GM12878 (cell line): Measurements from ENCODE around the gene ANKRD44. TPM values are rescaled to one million over a fixed set of nuclear protein-coding genes. Genes with fewer than 3 reads are reported as not detected.

Experiments used
- BACH1 ChIP-seq: fragments of 450-650 bp; IDR thresholded peaks from 2 replicates; pipeline ENCODE4 v1.6.1; 2017; ENCODE audit warnings: mild to moderate bottlenecking, borderline replicate concordance
- FOXK2 ChIP-seq: fragments of 450-650 bp; IDR thresholded peaks from 2 replicates; pipeline ENCODE4 v1.6.1; 2017; ENCODE audit warnings: mild to moderate bottlenecking, moderate library complexity
- NBN ChIP-seq: fragments of 450-650 bp; IDR thresholded peaks from 2 replicates; pipeline ENCODE4 v1.6.1; 2016
- NRF1 ChIP-seq: conservative IDR thresholded peaks from 2 replicates; pipeline ENCODE4 v1.6.1; 2011; ENCODE audit warnings: mild to moderate bottlenecking, low read depth, low read length, improper control_type of control experiment
- RB1 ChIP-seq: fragments of 450-650 bp; formaldehyde crosslinking; IDR thresholded peaks from 2 replicates; pipeline ENCODE4 v1.6.1; 2017; ENCODE audit warnings: mild to moderate bottlenecking, borderline replicate concordance
- SIN3A ChIP-seq: IDR thresholded peaks from 2 replicates; pipeline ENCODE4 v1.6.1; 2012; ENCODE audit warnings: low read depth, low read length, improper control_type of control experiment
- SIX5 ChIP-seq: IDR thresholded peaks from 2 replicates; pipeline ENCODE4 v1.6.1; 2011; ENCODE audit warnings: mild to moderate bottlenecking, low read depth, low read length, moderate library complexity; ENCODE audit not compliant: severe bottlenecking
- polyA plus RNA-seq, 11 experiments: library from polyadenylated mRNA; depleted of rRNA in 4 of 11; unstranded in 6 of 11; stranded (reverse) in 5 of 11; fragments of >200 nt; fragmentation: Nextera tagmentation in 4 of 11; fragmentation: Illumina TruSeq in 1 of 11; extraction: Ambion mirVana in 4 of 11; extraction: Trizol in 1 of 11; gene quantifications; 1 replicate in 1 of 11; 2 replicates in 10 of 11; pipeline versions ENCODE4 v1.2.1 to v1.2.3, GENCODE V29; 2011 to 2016; ENCODE audit warnings: inconsistent platforms in 2 of 11, missing spikeins in 2 of 11, low read depth in 1 of 11
- total RNA-seq, 4 experiments: library from RNA; depleted of rRNA in 3 of 4; stranded (reverse); fragments of >200 nt in 3 of 4; fragmentation: Illumina TruSeq in 1 of 4; extraction: Trizol in 1 of 4; gene quantifications; 2 replicates each; pipeline versions ENCODE4 v1.2.1 to v1.2.3, GENCODE V29; 2013 to 2021
- TF ChIP-seq, protein P1 (sequence below): fragments of 450-650 bp; IDR thresholded peaks from 2 replicates; pipeline ENCODE4 v1.6.1; 2017; ENCODE audit warnings: antibody characterized with exemption, mild to moderate bottlenecking, moderate library complexity
- TF ChIP-seq, protein P2 (sequence below): fragments of 450-650 bp; IDR thresholded peaks from 2 replicates; pipeline ENCODE4 v1.6.1; 2016; ENCODE audit warnings: mild to moderate bottlenecking
- TF ChIP-seq, protein P3 (sequence below): fragments of 450-650 bp; IDR thresholded peaks from 2 replicates; pipeline ENCODE4 v1.6.1; 2016; ENCODE audit warnings: mild to moderate bottlenecking, moderate library complexity, borderline replicate concordance
- TF ChIP-seq, protein P4 (sequence below): fragments of 450-650 bp; IDR thresholded peaks from 2 replicates; pipeline ENCODE4 v1.6.1; 2016; ENCODE audit warnings: mild to moderate bottlenecking
- TF ChIP-seq, protein P5 (sequence below): IDR thresholded peaks from 2 replicates; pipeline ENCODE4 v1.6.1; 2012; ENCODE audit warnings: low read length, inconsistent platforms
- TF ChIP-seq, protein P6 (sequence below): fragments of 450-650 bp; IDR thresholded peaks from 2 replicates; pipeline ENCODE4 v1.6.1; 2017; ENCODE audit warnings: mild to moderate bottlenecking, low read depth, inconsistent platforms; ENCODE audit not compliant: poor library complexity, severe bottlenecking

The ANKRD44 gene
- total and polyA plus RNA-seq, 10 of the 15 experiments (the other 5 are each of a cell fraction or from before 2014, with no cell fraction given) = 19.1 to 99.1 (median 59.6) TPM

DNA sequence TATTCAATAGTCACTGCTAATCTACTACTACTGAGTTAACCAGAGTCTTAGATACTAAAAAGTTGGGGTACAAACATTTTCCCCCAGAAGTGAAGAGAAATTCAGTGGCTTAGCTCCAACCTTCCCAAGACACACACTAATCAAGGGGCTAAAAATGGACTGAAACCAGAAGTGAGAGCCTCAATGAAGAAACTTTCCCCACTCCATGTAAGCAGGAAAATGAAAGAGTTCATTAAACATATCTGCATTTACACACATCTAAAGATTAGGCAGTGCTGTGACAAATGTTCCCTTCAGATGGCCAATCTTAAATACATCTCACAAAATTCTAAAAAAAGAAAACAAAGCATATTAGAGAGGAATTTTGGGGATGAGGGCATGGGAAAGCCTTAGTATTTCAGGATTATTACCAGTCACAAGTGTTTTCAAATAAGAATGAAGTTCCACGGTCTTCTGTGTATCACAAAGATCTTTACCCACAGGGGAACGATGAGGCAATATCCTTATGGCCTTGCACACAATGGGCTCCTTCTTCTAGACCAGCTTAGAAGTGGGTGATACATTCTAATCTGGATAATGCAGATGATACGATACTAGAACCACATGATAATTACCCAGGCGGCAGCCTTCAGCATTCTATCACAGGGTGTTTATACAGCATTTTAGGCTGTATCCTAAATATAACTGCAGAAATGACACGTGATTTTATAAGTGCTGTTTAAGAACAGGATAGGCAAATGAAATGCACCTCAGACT is 17.1 kb downstream of the ANKRD44 start (continued):
- TF ChIP-seq, protein P1, sequence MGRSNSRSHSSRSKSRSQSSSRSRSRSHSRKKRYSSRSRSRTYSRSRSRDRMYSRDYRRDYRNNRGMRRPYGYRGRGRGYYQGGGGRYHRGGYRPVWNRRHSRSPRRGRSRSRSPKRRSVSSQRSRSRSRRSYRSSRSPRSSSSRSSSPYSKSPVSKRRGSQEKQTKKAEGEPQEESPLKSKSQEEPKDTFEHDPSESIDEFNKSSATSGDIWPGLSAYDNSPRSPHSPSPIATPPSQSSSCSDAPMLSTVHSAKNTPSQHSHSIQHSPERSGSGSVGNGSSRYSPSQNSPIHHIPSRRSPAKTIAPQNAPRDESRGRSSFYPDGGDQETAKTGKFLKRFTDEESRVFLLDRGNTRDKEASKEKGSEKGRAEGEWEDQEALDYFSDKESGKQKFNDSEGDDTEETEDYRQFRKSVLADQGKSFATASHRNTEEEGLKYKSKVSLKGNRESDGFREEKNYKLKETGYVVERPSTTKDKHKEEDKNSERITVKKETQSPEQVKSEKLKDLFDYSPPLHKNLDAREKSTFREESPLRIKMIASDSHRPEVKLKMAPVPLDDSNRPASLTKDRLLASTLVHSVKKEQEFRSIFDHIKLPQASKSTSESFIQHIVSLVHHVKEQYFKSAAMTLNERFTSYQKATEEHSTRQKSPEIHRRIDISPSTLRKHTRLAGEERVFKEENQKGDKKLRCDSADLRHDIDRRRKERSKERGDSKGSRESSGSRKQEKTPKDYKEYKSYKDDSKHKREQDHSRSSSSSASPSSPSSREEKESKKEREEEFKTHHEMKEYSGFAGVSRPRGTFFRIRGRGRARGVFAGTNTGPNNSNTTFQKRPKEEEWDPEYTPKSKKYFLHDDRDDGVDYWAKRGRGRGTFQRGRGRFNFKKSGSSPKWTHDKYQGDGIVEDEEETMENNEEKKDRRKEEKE = no peak
- TF ChIP-seq NRF1 (no peak), SIX5 (no peak), RB1 (no peak), FOXK2 (no peak), SIN3A (no peak), BACH1 (no peak), NBN (no peak)
- TF ChIP-seq, protein P2, sequence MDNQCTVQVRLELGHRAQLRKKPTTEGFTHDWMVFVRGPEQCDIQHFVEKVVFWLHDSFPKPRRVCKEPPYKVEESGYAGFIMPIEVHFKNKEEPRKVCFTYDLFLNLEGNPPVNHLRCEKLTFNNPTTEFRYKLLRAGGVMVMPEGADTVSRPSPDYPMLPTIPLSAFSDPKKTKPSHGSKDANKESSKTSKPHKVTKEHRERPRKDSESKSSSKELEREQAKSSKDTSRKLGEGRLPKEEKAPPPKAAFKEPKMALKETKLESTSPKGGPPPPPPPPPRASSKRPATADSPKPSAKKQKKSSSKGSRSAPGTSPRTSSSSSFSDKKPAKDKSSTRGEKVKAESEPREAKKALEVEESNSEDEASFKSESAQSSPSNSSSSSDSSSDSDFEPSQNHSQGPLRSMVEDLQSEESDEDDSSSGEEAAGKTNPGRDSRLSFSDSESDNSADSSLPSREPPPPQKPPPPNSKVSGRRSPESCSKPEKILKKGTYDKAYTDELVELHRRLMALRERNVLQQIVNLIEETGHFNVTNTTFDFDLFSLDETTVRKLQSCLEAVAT = no peak
- TF ChIP-seq, protein P3, sequence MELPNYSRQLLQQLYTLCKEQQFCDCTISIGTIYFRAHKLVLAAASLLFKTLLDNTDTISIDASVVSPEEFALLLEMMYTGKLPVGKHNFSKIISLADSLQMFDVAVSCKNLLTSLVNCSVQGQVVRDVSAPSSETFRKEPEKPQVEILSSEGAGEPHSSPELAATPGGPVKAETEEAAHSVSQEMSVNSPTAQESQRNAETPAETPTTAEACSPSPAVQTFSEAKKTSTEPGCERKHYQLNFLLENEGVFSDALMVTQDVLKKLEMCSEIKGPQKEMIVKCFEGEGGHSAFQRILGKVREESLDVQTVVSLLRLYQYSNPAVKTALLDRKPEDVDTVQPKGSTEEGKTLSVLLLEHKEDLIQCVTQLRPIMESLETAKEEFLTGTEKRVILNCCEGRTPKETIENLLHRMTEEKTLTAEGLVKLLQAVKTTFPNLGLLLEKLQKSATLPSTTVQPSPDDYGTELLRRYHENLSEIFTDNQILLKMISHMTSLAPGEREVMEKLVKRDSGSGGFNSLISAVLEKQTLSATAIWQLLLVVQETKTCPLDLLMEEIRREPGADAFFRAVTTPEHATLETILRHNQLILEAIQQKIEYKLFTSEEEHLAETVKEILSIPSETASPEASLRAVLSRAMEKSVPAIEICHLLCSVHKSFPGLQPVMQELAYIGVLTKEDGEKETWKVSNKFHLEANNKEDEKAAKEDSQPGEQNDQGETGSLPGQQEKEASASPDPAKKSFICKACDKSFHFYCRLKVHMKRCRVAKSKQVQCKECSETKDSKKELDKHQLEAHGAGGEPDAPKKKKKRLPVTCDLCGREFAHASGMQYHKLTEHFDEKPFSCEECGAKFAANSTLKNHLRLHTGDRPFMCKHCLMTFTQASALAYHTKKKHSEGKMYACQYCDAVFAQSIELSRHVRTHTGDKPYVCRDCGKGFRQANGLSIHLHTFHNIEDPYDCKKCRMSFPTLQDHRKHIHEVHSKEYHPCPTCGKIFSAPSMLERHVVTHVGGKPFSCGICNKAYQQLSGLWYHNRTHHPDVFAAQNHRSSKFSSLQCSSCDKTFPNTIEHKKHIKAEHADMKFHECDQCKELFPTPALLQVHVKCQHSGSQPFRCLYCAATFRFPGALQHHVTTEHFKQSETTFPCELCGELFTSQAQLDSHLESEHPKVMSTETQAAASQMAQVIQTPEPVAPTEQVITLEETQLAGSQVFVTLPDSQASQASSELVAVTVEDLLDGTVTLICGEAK = no peak
- TF ChIP-seq, protein P4, sequence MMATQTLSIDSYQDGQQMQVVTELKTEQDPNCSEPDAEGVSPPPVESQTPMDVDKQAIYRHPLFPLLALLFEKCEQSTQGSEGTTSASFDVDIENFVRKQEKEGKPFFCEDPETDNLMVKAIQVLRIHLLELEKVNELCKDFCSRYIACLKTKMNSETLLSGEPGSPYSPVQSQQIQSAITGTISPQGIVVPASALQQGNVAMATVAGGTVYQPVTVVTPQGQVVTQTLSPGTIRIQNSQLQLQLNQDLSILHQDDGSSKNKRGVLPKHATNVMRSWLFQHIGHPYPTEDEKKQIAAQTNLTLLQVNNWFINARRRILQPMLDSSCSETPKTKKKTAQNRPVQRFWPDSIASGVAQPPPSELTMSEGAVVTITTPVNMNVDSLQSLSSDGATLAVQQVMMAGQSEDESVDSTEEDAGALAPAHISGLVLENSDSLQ = no peak
- TF ChIP-seq, protein P5, sequence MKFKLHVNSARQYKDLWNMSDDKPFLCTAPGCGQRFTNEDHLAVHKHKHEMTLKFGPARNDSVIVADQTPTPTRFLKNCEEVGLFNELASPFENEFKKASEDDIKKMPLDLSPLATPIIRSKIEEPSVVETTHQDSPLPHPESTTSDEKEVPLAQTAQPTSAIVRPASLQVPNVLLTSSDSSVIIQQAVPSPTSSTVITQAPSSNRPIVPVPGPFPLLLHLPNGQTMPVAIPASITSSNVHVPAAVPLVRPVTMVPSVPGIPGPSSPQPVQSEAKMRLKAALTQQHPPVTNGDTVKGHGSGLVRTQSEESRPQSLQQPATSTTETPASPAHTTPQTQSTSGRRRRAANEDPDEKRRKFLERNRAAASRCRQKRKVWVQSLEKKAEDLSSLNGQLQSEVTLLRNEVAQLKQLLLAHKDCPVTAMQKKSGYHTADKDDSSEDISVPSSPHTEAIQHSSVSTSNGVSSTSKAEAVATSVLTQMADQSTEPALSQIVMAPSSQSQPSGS = no peak
- TF ChIP-seq, protein P6, sequence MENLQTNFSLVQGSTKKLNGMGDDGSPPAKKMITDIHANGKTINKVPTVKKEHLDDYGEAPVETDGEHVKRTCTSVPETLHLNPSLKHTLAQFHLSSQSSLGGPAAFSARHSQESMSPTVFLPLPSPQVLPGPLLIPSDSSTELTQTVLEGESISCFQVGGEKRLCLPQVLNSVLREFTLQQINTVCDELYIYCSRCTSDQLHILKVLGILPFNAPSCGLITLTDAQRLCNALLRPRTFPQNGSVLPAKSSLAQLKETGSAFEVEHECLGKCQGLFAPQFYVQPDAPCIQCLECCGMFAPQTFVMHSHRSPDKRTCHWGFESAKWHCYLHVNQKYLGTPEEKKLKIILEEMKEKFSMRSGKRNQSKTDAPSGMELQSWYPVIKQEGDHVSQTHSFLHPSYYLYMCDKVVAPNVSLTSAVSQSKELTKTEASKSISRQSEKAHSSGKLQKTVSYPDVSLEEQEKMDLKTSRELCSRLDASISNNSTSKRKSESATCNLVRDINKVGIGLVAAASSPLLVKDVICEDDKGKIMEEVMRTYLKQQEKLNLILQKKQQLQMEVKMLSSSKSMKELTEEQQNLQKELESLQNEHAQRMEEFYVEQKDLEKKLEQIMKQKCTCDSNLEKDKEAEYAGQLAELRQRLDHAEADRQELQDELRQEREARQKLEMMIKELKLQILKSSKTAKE = no peak
